Hypothalamus (tissue), 51 donors: ENCODE results near the gene KLHL2.
"Not testable (repeated sequence)": the region's sequence is repeated elsewhere in the genome, so short reads cannot be mapped to it uniquely, and the experiment has no call there.

Experiments used
- DNase-seq, 51 donors: peaks; one replicate each; lab custom pipeline; 2025; lab: John Stamatoyannopoulos, UW

KLHL2 gene

DNA sequence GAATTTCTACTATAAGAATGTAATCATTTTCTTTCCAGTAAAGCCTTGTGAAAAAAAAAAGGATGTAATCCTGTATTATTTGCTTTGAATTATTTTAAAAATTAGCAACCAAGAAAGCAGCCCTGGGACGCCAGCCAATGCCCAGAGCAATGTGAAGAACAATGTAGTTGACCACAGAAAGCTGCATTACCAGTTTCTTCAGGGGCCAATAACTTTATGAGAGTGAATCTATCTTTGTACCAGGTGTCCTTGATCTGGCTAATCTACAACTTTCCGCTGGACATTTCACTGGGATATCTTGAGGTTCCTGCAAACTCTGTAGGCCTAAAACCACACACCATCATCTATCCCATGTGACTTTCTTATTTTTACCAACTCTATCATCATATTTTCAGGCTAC is 7.6 kb upstream of the KLHL2 start:
- no peak for DNase-seq

DNA sequence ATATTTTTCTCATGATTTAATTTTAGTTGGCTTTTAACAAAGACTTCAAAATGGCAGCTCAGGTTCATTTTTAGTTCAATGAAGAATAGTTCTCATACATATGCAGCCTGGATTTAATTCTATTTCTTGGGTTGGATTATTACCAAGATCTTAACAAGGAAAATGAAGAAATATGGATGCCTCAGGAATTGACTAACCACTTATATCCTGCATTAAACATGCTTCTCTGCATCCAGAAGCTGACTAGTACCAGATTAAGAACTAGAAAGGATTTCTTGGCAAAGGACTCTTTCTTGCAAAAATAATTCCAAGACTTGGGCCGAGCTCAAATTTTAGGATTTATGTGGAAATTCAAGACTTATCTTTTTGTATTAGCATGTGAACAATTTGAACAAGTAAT is 5.6 kb upstream of the KLHL2 start:
- no peak for DNase-seq

DNA sequence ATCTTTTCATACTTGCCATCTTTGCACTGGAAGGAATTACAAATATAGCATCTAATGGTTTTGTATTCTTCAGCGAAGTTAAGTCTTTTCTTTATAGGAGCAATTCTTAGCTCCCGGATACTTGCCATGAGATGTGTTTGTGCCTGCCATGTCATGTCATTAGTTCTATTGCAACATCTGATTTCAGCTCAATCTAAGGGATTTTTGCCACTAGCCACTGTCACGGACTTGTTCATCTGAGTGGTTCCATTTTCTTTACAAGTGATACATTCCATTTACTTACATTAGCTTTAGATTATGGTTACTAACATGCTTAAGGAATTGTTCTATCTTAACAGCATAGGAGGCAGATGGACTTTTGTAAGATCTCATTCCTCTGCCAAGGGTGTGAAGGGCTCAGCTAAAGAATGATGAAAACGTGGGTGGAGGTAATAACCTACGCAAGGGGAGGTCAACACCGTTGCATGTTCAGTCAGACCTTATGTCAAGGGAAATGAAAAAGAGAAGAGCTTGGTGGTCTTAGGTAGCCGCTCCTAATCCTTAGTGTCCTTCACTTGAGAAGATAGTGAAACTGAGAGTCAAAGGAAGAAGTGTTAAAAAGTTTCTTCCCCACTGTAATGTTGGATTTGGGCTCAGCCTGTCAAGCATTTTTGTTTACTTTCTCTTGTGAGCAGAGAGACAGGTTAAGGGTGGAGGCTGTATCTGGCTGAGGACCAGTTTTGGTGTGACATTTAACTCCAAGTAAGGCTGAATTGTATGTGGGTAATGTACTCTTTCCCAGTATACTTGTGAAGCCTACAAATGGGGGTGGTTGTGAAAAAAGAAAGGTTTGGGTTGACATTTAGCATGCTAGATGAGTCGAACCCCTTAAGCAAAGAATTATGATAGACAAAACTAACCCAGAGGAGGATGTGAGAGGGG is 3.6 kb upstream of the KLHL2 start:
- no peak for DNase-seq

DNA sequence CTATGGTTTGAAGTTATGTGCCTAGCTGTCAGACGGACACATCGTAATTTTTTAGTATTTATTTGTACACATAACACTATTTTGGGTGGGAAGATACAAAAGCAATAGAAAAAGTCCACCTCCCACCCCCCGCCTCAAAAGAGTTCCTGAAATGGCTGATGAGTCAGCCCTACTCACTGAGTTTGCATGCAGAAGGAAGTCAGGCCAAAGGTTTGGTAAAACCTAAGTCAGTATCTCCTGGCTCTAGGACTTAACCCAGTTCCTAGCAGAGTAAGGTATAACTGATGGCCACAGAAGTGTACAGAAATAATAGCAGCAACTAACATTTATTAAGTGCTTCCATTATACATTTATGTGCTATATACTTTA is 2.9 kb upstream of the KLHL2 start:
- DNase-seq = no peak

DNA sequence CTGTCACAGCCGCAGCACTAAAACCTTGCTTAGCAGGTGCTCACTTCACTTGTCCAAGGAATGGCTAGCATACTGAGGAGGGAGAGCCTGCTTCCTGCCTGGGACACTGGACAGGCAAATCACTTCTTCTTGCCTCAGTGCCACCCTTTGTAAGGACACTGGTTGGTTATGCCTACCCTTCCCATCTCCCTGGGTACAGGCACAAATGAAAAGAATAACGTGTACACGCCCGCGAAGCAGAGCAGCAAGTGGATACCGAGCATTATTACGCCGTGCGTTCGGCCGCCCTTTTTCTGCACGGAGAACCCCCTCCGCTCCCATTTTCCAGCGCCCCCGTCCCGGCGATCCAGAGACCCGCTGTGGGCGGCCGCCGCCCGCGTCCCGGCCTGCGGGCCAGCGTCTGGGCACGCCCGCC is 338 bp upstream of the KLHL2 start:
- peak in 22 of 51 donors; percentile 9 to 89 (median 52) for DNase-seq

DNA sequence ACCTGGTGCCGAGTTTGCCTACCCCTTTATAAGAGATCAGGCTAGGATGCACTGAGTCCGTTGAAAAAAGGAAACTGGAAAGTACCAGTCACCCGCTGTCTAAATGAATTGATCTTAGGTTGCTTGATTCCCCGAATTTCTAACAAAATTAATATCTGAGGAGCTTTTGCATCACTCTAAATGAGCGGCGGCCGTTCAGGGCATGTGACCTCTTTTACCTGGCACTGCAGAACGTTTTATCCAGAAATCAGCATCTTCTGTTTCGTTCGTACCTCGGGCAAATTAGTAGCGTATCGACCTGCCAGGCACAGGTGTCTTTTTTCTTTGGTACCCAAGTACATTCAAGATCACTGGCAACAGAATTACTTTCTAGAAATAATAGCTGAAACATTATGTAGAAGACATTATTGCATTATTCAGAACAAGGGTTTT is 876 bp downstream of the KLHL2 start:
- DNase-seq = peak in 5 of 51 donors; percentile 30 to 64 (median 42)

DNA sequence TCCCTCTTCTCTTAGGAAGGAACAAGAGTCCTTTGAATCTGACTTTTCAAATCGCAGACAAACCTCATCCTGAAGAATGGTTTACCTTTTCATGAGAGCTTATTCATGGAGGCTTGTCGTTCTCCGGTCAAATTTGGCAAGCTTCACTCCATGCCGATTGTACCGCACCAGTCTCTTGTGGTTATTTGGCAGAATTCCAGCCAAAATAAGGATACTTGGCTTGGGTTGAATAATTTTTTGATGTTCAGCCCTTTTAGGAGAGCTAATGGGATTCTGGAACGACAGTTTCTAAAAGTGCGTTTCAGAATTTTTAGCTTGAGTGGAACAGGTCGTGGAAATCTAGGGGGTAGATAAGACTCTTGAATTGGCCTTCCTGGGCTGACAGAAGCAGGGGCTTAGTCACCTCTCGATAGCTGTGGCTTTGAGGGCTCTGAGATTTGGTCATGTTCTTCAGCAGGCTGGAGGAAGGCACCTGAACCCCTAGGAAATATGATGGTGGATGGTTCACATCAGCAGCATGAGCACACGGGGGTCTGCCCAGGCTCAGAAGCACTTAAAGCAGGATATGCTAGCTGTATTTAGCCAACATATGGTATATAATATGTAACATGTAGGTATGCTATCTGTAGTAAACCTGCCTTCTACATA is 1.5 kb downstream of the KLHL2 start:
- peak in 6 of 51 donors; percentile 6 to 73 (median 9) for DNase-seq

DNA sequence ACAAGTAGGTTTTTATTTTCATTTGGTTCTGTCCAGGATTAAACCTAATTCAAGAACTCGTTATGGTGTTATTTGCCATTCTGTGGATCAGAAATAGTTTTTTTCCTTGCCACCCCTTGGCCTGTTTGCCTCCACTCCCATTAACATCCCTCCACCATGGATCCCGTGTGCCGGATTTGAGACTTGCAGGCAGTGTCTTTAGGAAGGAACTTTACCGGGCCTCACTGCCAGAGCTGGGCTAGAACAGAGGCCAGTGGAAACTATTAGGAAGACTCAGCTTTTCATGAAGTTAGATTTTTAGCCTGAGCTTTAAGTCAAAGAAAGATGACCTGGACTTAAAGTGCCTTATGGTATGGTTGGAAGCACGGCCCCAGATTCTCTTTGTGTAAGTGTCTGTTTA is 2.4 kb downstream of the KLHL2 start:
- DNase-seq = peak in 5 of 51 donors; percentile 3 to 51 (median 5)

GRCh38 chr4:165210566-165210965 is 3.2 kb downstream of the KLHL2 start:
- peak in 1 of 51 donors; percentile 46 for DNase-seq

- DNase-seq = not testable (repeated sequence)
These were observed 5.3 kb downstream of the KLHL2 start for GRCh38 chr4:165212647-165213046.

- not testable (repeated sequence) for DNase-seq
These were observed 6.0 kb downstream of the KLHL2 start for GRCh38 chr4:165213404-165213803.

DNA sequence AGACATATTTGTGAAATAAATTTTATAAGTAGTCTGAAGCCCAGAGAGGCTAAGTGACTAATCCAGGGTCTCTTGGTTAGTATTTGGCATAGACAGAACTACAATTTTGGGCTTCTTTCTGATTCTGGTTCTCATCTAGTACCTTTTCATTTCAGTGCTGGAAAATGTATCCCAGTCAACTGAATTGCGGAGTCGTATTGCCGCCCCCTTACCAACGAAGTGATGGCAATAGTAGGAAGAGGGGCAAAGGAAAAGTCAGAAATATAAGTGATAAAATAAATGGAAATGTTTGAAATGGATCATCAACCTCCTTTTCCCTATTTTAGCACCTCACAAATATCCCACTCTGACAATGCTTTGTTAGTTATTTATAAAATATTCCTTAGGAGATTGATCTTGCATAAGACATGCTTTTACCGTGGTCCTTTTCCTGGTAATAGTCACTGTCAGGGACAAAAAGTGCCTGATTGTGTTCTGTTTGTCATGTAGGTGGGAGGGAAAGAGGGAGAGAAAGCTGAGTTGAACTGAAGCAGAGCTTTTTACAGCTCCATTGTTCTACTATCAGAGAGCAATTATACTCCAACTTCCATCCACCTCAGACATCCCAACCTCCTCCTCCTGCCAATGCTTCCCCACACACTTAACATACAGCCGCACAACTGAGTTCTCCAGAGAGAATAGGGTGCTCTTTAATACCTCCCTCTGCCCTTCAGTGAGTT is 6.8 kb downstream of the KLHL2 start:
- peak in 1 of 51 donors; percentile 55 for DNase-seq

GRCh38 chr4:165215034-165215751 is 7.8 kb downstream of the KLHL2 start:
- peak in 1 of 51 donors; percentile 10 for DNase-seq

DNA sequence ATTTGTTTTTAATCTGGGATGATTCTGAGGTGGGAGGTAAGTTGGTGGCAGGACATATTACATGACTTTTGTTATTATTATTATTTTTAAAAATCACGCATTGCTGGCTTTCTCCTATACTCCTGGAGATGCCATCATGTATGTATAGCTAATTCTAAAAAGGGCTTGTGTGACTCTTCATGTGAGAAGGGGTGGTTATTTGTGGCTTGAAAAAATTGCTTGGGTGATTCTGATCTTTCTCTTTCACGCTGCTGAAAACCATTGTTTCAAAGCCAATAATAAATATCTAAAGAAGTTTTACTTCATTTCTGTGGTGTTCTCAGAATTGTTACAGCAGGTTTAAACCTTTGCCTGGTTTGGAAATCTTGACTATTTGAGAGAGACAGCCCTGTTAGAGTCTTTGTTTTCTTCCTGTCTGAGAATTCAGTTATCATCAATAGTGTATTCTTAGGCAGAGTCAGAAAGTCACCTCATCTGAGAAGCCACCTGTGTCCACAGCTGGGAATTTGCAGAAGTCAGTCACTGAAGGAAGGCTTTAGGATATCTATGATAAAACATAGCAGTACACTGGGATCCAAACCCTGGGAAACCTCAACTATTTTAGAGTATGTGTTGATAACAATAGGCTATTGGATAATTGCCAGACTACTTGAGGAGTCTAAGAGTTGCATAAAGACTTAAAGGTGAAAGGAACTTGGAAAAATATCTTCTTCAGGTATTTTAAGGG is 8.6 kb downstream of the KLHL2 start:
- DNase-seq = not testable (repeated sequence)

- no peak for DNase-seq
These were observed 10.0 kb downstream of the KLHL2 start for GRCh38 chr4:165217325-165217724.

DNA sequence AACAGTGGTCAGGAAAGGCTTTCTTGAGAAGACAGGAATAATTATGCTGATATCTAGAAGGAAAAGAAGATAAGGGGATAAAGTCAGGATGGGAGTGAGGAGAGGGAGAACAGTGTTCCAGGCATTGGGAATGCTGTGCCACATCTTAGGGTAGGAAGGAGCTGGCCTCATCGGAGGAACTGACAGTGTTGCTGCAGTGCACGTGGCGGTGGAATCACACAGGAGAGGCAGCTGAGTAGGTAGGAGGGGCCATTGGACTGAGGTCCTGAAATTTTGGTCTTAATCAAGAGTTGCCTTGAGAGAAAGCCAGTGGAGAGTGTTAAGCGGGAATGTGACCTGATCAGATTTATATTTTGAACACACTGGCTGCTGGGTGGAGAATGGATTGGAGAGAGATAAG is 13.9 kb downstream of the KLHL2 start:
- DNase-seq = not testable (repeated sequence)

DNA sequence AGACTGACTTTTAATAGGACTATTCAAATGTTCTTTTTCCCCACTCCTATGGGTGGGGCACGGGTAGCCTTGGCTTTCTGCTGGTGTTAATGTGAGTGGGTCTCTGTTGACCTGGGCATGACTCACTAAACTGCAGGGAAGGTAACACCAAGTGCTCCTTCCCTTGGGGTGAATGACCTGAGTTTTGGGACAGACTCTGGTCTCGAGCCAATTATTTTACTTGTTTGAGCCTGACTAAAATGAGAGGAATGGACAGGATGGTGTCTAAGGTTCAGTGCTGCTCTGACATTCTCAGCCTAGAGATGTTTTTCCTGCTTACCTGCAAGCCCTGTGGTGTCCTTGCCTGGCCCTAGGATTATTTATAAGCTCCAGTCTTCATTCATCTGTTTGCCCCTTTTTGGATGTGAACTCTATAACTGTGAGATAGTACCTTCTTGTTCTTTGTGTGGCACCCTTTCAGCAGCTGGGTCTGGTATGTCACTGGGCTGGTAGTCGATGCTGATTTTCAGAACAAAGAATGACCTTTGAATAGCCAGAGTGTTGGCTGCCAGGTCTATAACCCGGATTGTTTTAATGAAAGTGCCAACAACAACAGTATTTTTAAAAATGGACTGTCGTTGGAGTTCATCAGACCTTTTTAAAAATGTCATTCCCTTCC is 14.8 kb downstream of the KLHL2 start:
- DNase-seq = peak in 1 of 51 donors; percentile 39

DNA sequence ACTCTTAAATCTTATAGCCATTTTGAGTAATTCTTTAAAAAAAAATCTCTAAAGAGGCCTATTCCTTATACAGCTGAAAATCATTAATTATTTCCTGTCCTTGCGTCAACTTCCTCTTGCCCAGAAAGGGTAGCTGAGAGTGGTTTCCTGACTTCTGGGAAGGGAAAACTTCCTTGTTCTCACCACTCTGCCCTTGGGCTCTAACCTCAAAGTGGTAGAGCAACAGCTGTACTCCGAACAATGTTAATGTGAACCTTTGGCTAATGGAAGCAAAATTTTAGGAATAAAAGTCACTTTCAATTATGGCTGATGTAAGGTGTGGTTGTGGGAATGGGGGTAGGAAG is 15.3 kb downstream of the KLHL2 start:
- peak in 3 of 51 donors; percentile 1 to 39 (median 11) for DNase-seq

- DNase-seq = not testable (repeated sequence)
These were observed 20.0 kb downstream of the KLHL2 start for GRCh38 chr4:165227401-165227800.
